ENCODE measurements around the gene ADAMTS3. TPM values are rescaled to one million over a fixed set of nuclear protein-coding genes. Genes with fewer than 3 reads are reported as not detected.

Gene ADAMTS3
- total and polyA plus RNA-seq, 2 donors (not counting 3 experiments of a cell fraction or from before 2014, with no cell fraction given): 0.37 to 1.3 TPM

GRCh38 chr4:72496119-72496518 lies 72.9 kb downstream of the ADAMTS3 start:
- no peak for FAIRE-seq
- H3K27me3 ChIP-seq (ENCODE audit: control insufficient read depth in 2 of 2, insufficient read depth in 2 of 2, low read length in 2 of 2): no peaks in the 10 kb centered on the region
- H3K9me1 ChIP-seq (replicated peaks; ENCODE audit: control insufficient read depth, extremely low read depth, insufficient read depth, low read length): no peaks in the 10 kb centered on the region
- no peak overlapping the region for H3K4me3 ChIP-seq (replicated peaks in 1 of 3; ENCODE audit: insufficient read depth in 1 of 3, low read depth in 1 of 3, low read length in 3 of 3)
- ChIA-PET CTCF (interaction anchor here (0.9 to 4.6 kb wide), 5 partner anchors 9 to 200 kb away, joined by 3 to 51 read pairs (median 5); no protein-coding TSS in a partner anchor), POLR2A (no interaction called here)
- no peaks in the 10 kb centered on the region for H3K9me3 ChIP-seq (replicated peaks; ENCODE audit: control insufficient read depth, insufficient read depth, low read length)
- H3K79me2 ChIP-seq (ENCODE audit: control insufficient read depth, insufficient read depth, low read length): no peaks in the 10 kb centered on the region
- no peaks in the 10 kb centered on the region for H3K4me1 ChIP-seq (ENCODE audit: control insufficient read depth, extremely low read depth, insufficient read depth, low read length)
- TF ChIP-seq POLR2A (IDR thresholded peaks at IDR 0.05; ENCODE audit: low read depth, low read length) (no peak), JUN (IDR thresholded peaks at IDR 0.05; ENCODE audit: borderline replicate concordance, insufficient read depth, insufficient read length, low read depth) (no peak), MAX (IDR thresholded peaks at IDR 0.05; ENCODE audit: insufficient read depth, insufficient read length) (no peak), CTCF (IDR thresholded peaks at IDR 0.05; ENCODE audit: extremely low read depth in 1 of 2, insufficient read depth in 1 of 2, low read depth in 1 of 2, low read length in 2 of 2) (no peak), EZH2 (IDR thresholded peaks at IDR 0.05; ENCODE audit: borderline replicate concordance, low read depth, low read length, severe bottlenecking) (no peak), GATA2 (IDR thresholded peaks at IDR 0.05; ENCODE audit: insufficient read depth, insufficient read length, low read depth, low read length) (no peak), POLR2AphosphoS5 (IDR thresholded peaks at IDR 0.05; ENCODE audit: insufficient read depth, low read depth, low read length) (no peak), FOS (IDR thresholded peaks at IDR 0.05; ENCODE audit: borderline replicate concordance, insufficient read depth, low read length) (no peak), MYC (IDR thresholded peaks at IDR 0.05; ENCODE audit: low read depth, low read length) (no peak)
- H3K4me2 ChIP-seq (ENCODE audit: insufficient read depth, low read length): no peak overlapping the region
- BruUV-seq (replicated peaks): no TSS peak
- dilution Hi-C loops (cut with MboI; ENCODE audit: extremely low pct_ligation_motif_present, low sequenced_read_pairs) (no loop called here), intact Hi-C loops (cut with micrococcal nuclease) (no loop called here)
- no peaks in the 10 kb centered on the region for H3K36me3 ChIP-seq (ENCODE audit: control insufficient read depth in 2 of 2, extremely low read depth in 1 of 2, insufficient read depth in 2 of 2, low read length in 2 of 2)
- H2AFZ ChIP-seq (ENCODE audit: low read depth, low read length): no peak overlapping the region
- no peak for DNase-seq (ENCODE audit: low read depth, low spot score)
- no peak overlapping the region for H3K9ac ChIP-seq (replicated peaks; ENCODE audit: extremely low read depth, insufficient read depth, low read length)
- no peak overlapping the region for H3K27ac ChIP-seq (ENCODE audit: insufficient read depth, low read depth, low read length)
- no peaks in the 10 kb centered on the region for H4K20me1 ChIP-seq (replicated peaks; ENCODE audit: control insufficient read depth, extremely low read depth, insufficient read depth, low read length)
